PC-3 (cell line): ENCODE results near the gene KLHL21. TPM values are rescaled to one million over a fixed set of nuclear protein-coding genes. Genes with fewer than 3 reads are reported as not detected.

Experiments used
- ATAC-seq: fragments of 200-7000 bp; cut with Tn5 transposase; 2 replicates; pipeline ENCODE4 v1.9.1; 2020; ENCODE audit warnings: mild to moderate bottlenecking, moderate library complexity
- BruUV-seq: library from RNA; stranded (reverse); fragments of 400-500 nt; replicated peaks from 2 replicates; lab custom pipeline; 2021; lab: Mats Ljungman, UMichigan
- CTCF ChIA-PET: fragments of 300-600 bp; sonication (Branson Sonifier 250); formaldehyde crosslinking; loops from one replicate; lab custom pipeline; 2022; ENCODE audit warnings: antibody characterized with exemption; lab: Charles Lee
- POLR2A ChIA-PET: fragments of 300-600 bp; sonication (Branson Sonifier 250); formaldehyde crosslinking; loops from one replicate; lab custom pipeline; 2022; ENCODE audit warnings: antibody characterized with exemption; ENCODE audit not compliant: unreplicated experiment; lab: Charles Lee
- DNase-seq: peaks from one replicate; pipeline ENCODE4 v3.0.0-alpha.2; 2015
- H2AFZ ChIP-seq: fragments of 300-600 bp; sonication (generic); 2 replicates; pipeline ENCODE4 v1.6.0; 2016; ENCODE audit warnings: antibody characterized with exemption, low read length
- H3F3A ChIP-seq: fragments of 300-600 bp; sonication (generic); one replicate; pipeline ENCODE4 v1.6.0; 2017; ENCODE audit warnings: antibody characterized with exemption, low read length, control low read depth, mild to moderate bottlenecking; ENCODE audit not compliant: unreplicated experiment
- H3K27ac ChIP-seq: fragments of 300-600 bp; sonication (generic); 2 replicates; pipeline ENCODE4 v1.5.1; 2016; ENCODE audit warnings: mild to moderate bottlenecking, low read length
- H3K27me3 ChIP-seq: fragments of 300-600 bp; sonication (generic); 2 replicates; pipeline ENCODE4 v1.6.1; 2016; ENCODE audit warnings: low read length, mixed read lengths
- H3K36me3 ChIP-seq: fragments of 300-600 bp; sonication (generic); 2 replicates; pipeline ENCODE4 v1.6.1; 2016; ENCODE audit warnings: low read depth, mixed run types, low read length, mixed read lengths
- H3K4me1 ChIP-seq: fragments of 300-600 bp; sonication (generic); 2 replicates; pipeline ENCODE4 v1.5.1; 2016; ENCODE audit warnings: low read length; ENCODE audit not compliant: insufficient read depth
- H3K4me2 ChIP-seq: fragments of 300-600 bp; sonication (generic); 2 replicates; pipeline ENCODE4 v1.6.0; 2016; ENCODE audit warnings: low read length
- H3K4me3 ChIP-seq: fragments of 300-600 bp; sonication (generic); 2 replicates; pipeline ENCODE4 v1.5.1; 2016; ENCODE audit warnings: mild to moderate bottlenecking, low read length, mixed read lengths
- H3K79me2 ChIP-seq: fragments of 300-600 bp; sonication (generic); 2 replicates; pipeline ENCODE4 v1.6.1; 2017; ENCODE audit warnings: low read length, mixed read lengths
- H3K9ac ChIP-seq: fragments of 300-600 bp; sonication (generic); 2 replicates; pipeline ENCODE4 v1.6.0; 2016; ENCODE audit warnings: mild to moderate bottlenecking, low read length
- H3K9me2 ChIP-seq: fragments of 300-600 bp; sonication (generic); replicated peaks from 2 replicates; pipeline ENCODE4 v1.6.1; 2016; ENCODE audit warnings: mixed run types, low read length, mixed read lengths
- H3K9me3 ChIP-seq: fragments of 300-600 bp; sonication (generic); 2 replicates; pipeline ENCODE4 v1.6.1; 2016; ENCODE audit warnings: low read length, mixed read lengths
- H4K20me1 ChIP-seq: fragments of 300-600 bp; sonication (generic); 2 replicates; pipeline ENCODE4 v1.6.1; 2016; ENCODE audit warnings: low read length, mixed read lengths
- CTCF ChIP-seq: fragments of 300-600 bp; sonication (generic); conservative IDR thresholded peaks from 2 replicates; pipeline ENCODE4 v1.5.1; 2017; ENCODE audit warnings: antibody characterized with exemption, low read depth, mild to moderate bottlenecking, low read length
- EZH2 ChIP-seq: fragments of 300-600 bp; sonication (generic); IDR thresholded peaks from one replicate; pipeline ENCODE4 v1.6.1; 2017; ENCODE audit warnings: antibody characterized with exemption, mild to moderate bottlenecking, low read length; ENCODE audit not compliant: unreplicated experiment
- EZH2phosphoT487 ChIP-seq: fragments of 300-600 bp; sonication (generic); IDR thresholded peaks from 2 replicates; pipeline ENCODE4 v1.6.1; 2018; ENCODE audit warnings: mild to moderate bottlenecking, antibody characterized with exemption, low read length, borderline replicate concordance
- intact Hi-C: fragments of 100-400 bp; cut with micrococcal nuclease; formaldehyde crosslinking; loops from 2 replicates; pipeline ENCODE4 v1.9.0; 2023
- total RNA-seq: library from RNA; depleted of rRNA; stranded (reverse); fragments of >200 nt; gene quantifications from 2 replicates; pipeline ENCODE4 v1.2.3, GENCODE V29; 2014

KLHL21 gene
- total RNA-seq, 1 experiment from 2014 or later, result 82.5 TPM

- ATAC-seq (no peak), DNase-seq (no peak)
- intact Hi-C loops, result no loop called here
- Histone ChIP-seq H3K4me1 (peaks cover 9% of the 10 kb centered on the region), H3F3A (no peaks in the 10 kb centered on the region), H3K4me3 (no peak overlapping the region), H3K27me3 (no peaks in the 10 kb centered on the region), H4K20me1 (peaks cover 30% of the 10 kb centered on the region; the same call in 1 of the 2 replicates), H2AFZ (no peak overlapping the region), H3K4me2 (no peak overlapping the region), H3K9ac (no peak overlapping the region), H3K27ac (no peak overlapping the region), H3K36me3 (peaks cover 49% of the 10 kb centered on the region), H3K79me2 (peaks cover 8% of the 10 kb centered on the region; the same call in 1 of the 2 replicates), H3K9me3 (no peaks in the 10 kb centered on the region), H3K9me2 (no peaks in the 10 kb centered on the region)
- ChIA-PET POLR2A (no interaction called here), CTCF (no interaction called here)
- BruUV-seq, result no TSS peak
- TF ChIP-seq CTCF (no peak), EZH2phosphoT487 (no peak)
Measured at GRCh38 chr1:6590046-6590445, 12.6 kb downstream of the KLHL21 start.

GRCh38 chr1:6588893-6589520 lies 13.7 kb downstream of the KLHL21 start:
- Histone ChIP-seq H3K9ac (no peak overlapping the region), H3K9me3 (no peaks in the 10 kb centered on the region), H3K4me3 (no peak overlapping the region), H3F3A (no peaks in the 10 kb centered on the region), H3K4me2 (no peak overlapping the region), H3K79me2 (peaks cover 12% of the 10 kb centered on the region; the same call in 1 of the 2 replicates), H3K9me2 (no peaks in the 10 kb centered on the region), H3K27me3 (no peaks in the 10 kb centered on the region), H3K4me1 (peaks cover 9% of the 10 kb centered on the region), H4K20me1 (peaks cover 26% of the 10 kb centered on the region; the same call in 1 of the 2 replicates), H2AFZ (no peak overlapping the region), H3K27ac (no peak overlapping the region), H3K36me3 (peaks cover 42% of the 10 kb centered on the region)
- intact Hi-C loops, result no loop called here
- POLR2A ChIA-PET, result no interaction called here
- BruUV-seq, result no TSS peak
- TF ChIP-seq EZH2 (no peak), CTCF (no peak), EZH2phosphoT487 (no peak)
- ATAC-seq, result no peak
- no peak for DNase-seq
- CTCF ChIA-PET, result no interaction called here

- Histone ChIP-seq H3K4me2 (no peak overlapping the region), H4K20me1 (peaks cover 25% of the 10 kb centered on the region; the same call in 1 of the 2 replicates), H3K4me1 (peaks cover 9% of the 10 kb centered on the region), H2AFZ (no peak overlapping the region), H3F3A (no peaks in the 10 kb centered on the region), H3K9me3 (no peaks in the 10 kb centered on the region), H3K4me3 (no peak overlapping the region), H3K79me2 (peaks cover 8% of the 10 kb centered on the region; the same call in 1 of the 2 replicates), H3K9ac (no peak overlapping the region), H3K27ac (no peak overlapping the region), H3K36me3 (peaks cover 35% of the 10 kb centered on the region), H3K27me3 (no peaks in the 10 kb centered on the region), H3K9me2 (no peaks in the 10 kb centered on the region)
- BruUV-seq, result no TSS peak
- ChIA-PET CTCF (interaction anchor here (0.9 kb wide), 1 partner anchor 34 kb away, joined by 3 read pairs; the partner anchor contains the start of gene NOL9), POLR2A (interaction anchor here (0.8 kb wide), 1 partner anchor 10 kb away, joined by 3 read pairs; no protein-coding TSS in a partner anchor)
- intact Hi-C loops, result no loop called here
- ATAC-seq (no peak), DNase-seq (no peak)
- TF ChIP-seq EZH2 (no peak), EZH2phosphoT487 (no peak), CTCF (no peak)
Measured at GRCh38 chr1:6588128-6588892, 14.4 kb downstream of the KLHL21 start.
